SH-SY5Y (cell line): ENCODE results near the gene PDE1A.

Source experiments
- GATA2 ChIP-seq: IDR thresholded peaks from 2 replicates; pipeline ENCODE4 v1.6.1; 2011; ENCODE audit warnings: mild to moderate bottlenecking, low read depth, low read length
- GATA3 ChIP-seq: IDR thresholded peaks from 2 replicates; pipeline ENCODE4 v1.6.1; 2011; ENCODE audit warnings: low read depth, mild to moderate bottlenecking, low read length, moderate library complexity

- TF ChIP-seq GATA3 (no peak), GATA2 (no peak)
These were observed 16.7 kb downstream of the PDE1A start for GRCh38 chr2:182410120-182410519.
